ENCODE data around the gene ISLR2.
"Not testable (repeated sequence)": the region's sequence is repeated elsewhere in the genome, so short reads cannot be mapped to it uniquely, and the experiment has no call there.

Gene ISLR2

DNA sequence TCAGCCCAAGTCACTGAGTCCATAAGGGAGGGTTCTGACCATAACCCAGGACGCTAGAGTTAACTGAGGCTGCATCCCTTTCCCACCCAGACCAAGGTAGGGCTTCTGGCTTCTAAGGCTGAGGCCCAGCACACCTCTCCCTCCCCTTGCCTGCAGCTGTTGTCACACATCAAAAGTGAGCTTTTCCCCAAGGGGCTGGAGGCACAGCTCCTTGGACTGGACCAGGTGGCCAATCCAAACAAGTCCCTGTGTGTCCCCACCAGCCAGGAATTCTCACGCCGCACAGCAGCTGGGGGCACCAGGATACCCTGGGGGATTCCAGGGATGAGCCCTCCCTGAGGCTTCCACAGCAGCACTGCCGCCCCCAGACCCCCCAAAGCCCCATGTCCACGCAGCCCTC, 22.3 kb upstream of the ISLR2 start:
- Histone ChIP-seq H3K36me3 (ENCODE audit: insufficient read depth, low read length) (no peaks in the 10 kb centered on the region), H2AFZ (ENCODE audit: low read length) (no peak overlapping the region), H3K79me2 (ENCODE audit: insufficient read depth, low read length) (no peaks in the 10 kb centered on the region), H3K9me3 (ENCODE audit: low read length) (no peaks in the 10 kb centered on the region), H3K27me3 (ENCODE audit: insufficient read depth, low read length) (no peaks in the 10 kb centered on the region), H4K20me1 (ENCODE audit: insufficient read depth, low read length) (no peaks in the 10 kb centered on the region), H3K27ac (ENCODE audit: low read depth, low read length, poor library complexity, severe bottlenecking) (no peak overlapping the region), H3F3A (ENCODE audit: insufficient read depth, low read length) (no peaks in the 10 kb centered on the region), H3K4me2 (ENCODE audit: low read length) (no peak overlapping the region), H3K9ac (ENCODE audit: low read length) (no peak overlapping the region), H3K4me3 (ENCODE audit: low read depth, low read length, poor library complexity, severe bottlenecking) (no peak overlapping the region), H3K9me2 (ENCODE audit: low read depth, low read length) (no peaks in the 10 kb centered on the region), H3K4me1 (ENCODE audit: insufficient read depth, low read length, severe bottlenecking) (no peaks in the 10 kb centered on the region)
- TF ChIP-seq, protein P1, sequence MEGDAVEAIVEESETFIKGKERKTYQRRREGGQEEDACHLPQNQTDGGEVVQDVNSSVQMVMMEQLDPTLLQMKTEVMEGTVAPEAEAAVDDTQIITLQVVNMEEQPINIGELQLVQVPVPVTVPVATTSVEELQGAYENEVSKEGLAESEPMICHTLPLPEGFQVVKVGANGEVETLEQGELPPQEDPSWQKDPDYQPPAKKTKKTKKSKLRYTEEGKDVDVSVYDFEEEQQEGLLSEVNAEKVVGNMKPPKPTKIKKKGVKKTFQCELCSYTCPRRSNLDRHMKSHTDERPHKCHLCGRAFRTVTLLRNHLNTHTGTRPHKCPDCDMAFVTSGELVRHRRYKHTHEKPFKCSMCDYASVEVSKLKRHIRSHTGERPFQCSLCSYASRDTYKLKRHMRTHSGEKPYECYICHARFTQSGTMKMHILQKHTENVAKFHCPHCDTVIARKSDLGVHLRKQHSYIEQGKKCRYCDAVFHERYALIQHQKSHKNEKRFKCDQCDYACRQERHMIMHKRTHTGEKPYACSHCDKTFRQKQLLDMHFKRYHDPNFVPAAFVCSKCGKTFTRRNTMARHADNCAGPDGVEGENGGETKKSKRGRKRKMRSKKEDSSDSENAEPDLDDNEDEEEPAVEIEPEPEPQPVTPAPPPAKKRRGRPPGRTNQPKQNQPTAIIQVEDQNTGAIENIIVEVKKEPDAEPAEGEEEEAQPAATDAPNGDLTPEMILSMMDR (IDR thresholded peaks at IDR 0.05; ENCODE audit: low read length): no peak
- no peak for TF ChIP-seq EZH2 (IDR thresholded peaks at IDR 0.05; ENCODE audit: borderline replicate concordance, low read length)

DNA sequence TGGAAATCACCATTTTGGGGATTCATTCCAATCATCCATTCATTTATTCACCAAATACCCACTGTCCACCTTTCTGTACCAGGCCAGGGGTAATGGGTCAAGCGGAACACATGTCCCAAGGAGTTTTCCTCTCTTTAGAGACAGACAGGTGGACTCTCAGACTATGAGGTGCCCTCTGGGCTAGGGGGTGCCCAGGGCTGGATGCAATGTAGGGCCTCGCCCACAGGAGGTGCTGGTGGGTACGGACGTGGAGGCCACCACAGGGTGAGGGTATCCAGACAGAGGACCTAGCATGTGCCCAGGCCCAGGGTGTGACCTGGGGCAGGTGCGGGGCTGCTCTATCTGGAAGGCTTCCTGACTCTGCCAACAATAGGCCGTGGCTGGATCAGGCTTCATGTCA, 21.8 kb upstream of the ISLR2 start:
- not testable (repeated sequence) for H3K4me1 ChIP-seq (ENCODE audit: insufficient read depth, low read length, severe bottlenecking); H3K9ac ChIP-seq (ENCODE audit: low read length); H3K27me3 ChIP-seq (ENCODE audit: insufficient read depth, low read length); H3K9me3 ChIP-seq (ENCODE audit: low read length); H3K4me3 ChIP-seq (ENCODE audit: low read depth, low read length, poor library complexity, severe bottlenecking); H2AFZ ChIP-seq (ENCODE audit: low read length); H3K79me2 ChIP-seq (ENCODE audit: insufficient read depth, low read length); H3K36me3 ChIP-seq (ENCODE audit: insufficient read depth, low read length); H3F3A ChIP-seq (ENCODE audit: insufficient read depth, low read length); H3K9me2 ChIP-seq (ENCODE audit: low read depth, low read length); H3K27ac ChIP-seq (ENCODE audit: low read depth, low read length, poor library complexity, severe bottlenecking); H4K20me1 ChIP-seq (ENCODE audit: insufficient read depth, low read length); H3K4me2 ChIP-seq (ENCODE audit: low read length)

DNA sequence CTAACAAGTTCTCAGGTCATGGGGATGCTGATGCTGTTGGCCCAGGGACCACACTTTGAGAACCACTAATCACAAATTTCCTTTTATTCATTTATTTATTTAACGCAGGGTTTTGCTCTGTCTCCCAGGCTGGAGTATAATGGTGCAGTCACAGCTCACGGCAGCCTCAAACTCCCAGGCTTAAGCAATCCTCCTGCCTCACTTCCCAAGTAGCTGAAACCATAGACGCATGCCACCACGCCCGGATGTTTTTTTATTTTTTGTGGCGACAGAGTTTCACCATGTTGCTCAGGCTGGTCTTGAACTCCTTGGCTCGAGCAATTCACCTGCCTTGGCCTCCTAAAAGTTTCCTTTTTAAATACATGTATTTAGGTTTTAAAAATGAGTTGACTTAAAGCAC, 20.7 kb upstream of the ISLR2 start:
- Histone ChIP-seq H3K9ac (ENCODE audit: low read length) (no peak overlapping the region), H2AFZ (ENCODE audit: low read length) (no peak overlapping the region), H3K36me3 (ENCODE audit: insufficient read depth, low read length) (no peaks in the 10 kb centered on the region), H3K9me2 (ENCODE audit: low read depth, low read length) (no peaks in the 10 kb centered on the region), H4K20me1 (ENCODE audit: insufficient read depth, low read length) (no peaks in the 10 kb centered on the region), H3K27ac (ENCODE audit: low read depth, low read length, poor library complexity, severe bottlenecking) (no peak overlapping the region), H3K4me3 (ENCODE audit: low read depth, low read length, poor library complexity, severe bottlenecking) (no peak overlapping the region), H3K4me1 (ENCODE audit: insufficient read depth, low read length, severe bottlenecking) (no peaks in the 10 kb centered on the region), H3K9me3 (ENCODE audit: low read length) (no peaks in the 10 kb centered on the region), H3K79me2 (ENCODE audit: insufficient read depth, low read length) (no peaks in the 10 kb centered on the region), H3K27me3 (ENCODE audit: insufficient read depth, low read length) (no peaks in the 10 kb centered on the region), H3K4me2 (ENCODE audit: low read length) (no peak overlapping the region), H3F3A (ENCODE audit: insufficient read depth, low read length) (no peaks in the 10 kb centered on the region)
- no peak for TF ChIP-seq EZH2 (IDR thresholded peaks at IDR 0.05; ENCODE audit: borderline replicate concordance, low read length)
- TF ChIP-seq, protein P1 (IDR thresholded peaks at IDR 0.05; ENCODE audit: low read length): no peak

DNA sequence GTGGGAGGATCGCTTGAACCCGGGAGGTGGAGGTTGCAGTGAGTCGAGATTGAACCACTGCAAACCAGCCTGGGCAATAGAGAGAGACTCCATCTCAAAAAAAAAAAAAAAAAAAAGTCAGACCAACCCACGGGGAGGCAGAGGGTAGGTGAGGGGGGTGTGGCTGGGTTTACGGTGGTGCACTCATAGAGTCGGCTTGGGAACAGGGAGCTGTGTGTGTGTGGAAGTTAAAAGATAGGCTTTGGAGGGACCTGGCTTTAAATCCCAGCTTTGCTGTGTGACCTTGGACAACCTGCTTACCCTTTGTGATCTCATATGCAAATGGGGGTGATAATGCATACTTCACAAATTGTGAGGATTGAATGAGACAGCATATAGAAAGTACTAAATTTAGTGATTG, 10.0 kb upstream of the ISLR2 start:
- no peaks in the 10 kb centered on the region for H3K9me3 ChIP-seq (ENCODE audit: low read length)
- H3K4me3 ChIP-seq (ENCODE audit: low read depth, low read length, poor library complexity, severe bottlenecking): no peak overlapping the region
- H3K36me3 ChIP-seq (ENCODE audit: insufficient read depth, low read length): no peaks in the 10 kb centered on the region
- no peak overlapping the region for H3K4me2 ChIP-seq (ENCODE audit: low read length)
- TF ChIP-seq EZH2 (IDR thresholded peaks at IDR 0.05; ENCODE audit: borderline replicate concordance, low read length): no peak
- TF ChIP-seq, protein P1 (IDR thresholded peaks at IDR 0.05; ENCODE audit: low read length): no peak
- H3K79me2 ChIP-seq (ENCODE audit: insufficient read depth, low read length): no peaks in the 10 kb centered on the region
- no peak overlapping the region for H3K9ac ChIP-seq (ENCODE audit: low read length)
- H3K27me3 ChIP-seq (ENCODE audit: insufficient read depth, low read length): no peaks in the 10 kb centered on the region
- H2AFZ ChIP-seq (ENCODE audit: low read length): no peak overlapping the region
- H3K9me2 ChIP-seq (ENCODE audit: low read depth, low read length): no peaks in the 10 kb centered on the region
- H4K20me1 ChIP-seq (ENCODE audit: insufficient read depth, low read length): no peaks in the 10 kb centered on the region
- no peaks in the 10 kb centered on the region for H3F3A ChIP-seq (ENCODE audit: insufficient read depth, low read length)
- H3K27ac ChIP-seq (ENCODE audit: low read depth, low read length, poor library complexity, severe bottlenecking): no peak overlapping the region
- H3K4me1 ChIP-seq (ENCODE audit: insufficient read depth, low read length, severe bottlenecking): peaks cover 15% of the 10 kb centered on the region

Data from OCI-LY1 (cell line).